T47D (cell line): ENCODE measurements around the gene MYBPC3.

Experiments used
- DNase-seq, 2 experiments: peaks; one replicate each; pipeline versions ENCODE4 v3.0.0 to v3.0.0-alpha.2; 2011 to 2012; ENCODE audit warnings: low read depth in 1 of 2, low spot score in 1 of 2
- JUND ChIP-seq: IDR thresholded peaks from 2 replicates; pipeline ENCODE4 v1.6.1; 2012; ENCODE audit warnings: low read depth
- in situ Hi-C: cut with HindIII; loops from 2 replicates; pipeline ENCODE4 v1.10.0; 2016; ENCODE audit warnings: low sequenced_read_pairs, low pct_unique_long_range_greater_than_20kb

Gene MYBPC3

DNA sequence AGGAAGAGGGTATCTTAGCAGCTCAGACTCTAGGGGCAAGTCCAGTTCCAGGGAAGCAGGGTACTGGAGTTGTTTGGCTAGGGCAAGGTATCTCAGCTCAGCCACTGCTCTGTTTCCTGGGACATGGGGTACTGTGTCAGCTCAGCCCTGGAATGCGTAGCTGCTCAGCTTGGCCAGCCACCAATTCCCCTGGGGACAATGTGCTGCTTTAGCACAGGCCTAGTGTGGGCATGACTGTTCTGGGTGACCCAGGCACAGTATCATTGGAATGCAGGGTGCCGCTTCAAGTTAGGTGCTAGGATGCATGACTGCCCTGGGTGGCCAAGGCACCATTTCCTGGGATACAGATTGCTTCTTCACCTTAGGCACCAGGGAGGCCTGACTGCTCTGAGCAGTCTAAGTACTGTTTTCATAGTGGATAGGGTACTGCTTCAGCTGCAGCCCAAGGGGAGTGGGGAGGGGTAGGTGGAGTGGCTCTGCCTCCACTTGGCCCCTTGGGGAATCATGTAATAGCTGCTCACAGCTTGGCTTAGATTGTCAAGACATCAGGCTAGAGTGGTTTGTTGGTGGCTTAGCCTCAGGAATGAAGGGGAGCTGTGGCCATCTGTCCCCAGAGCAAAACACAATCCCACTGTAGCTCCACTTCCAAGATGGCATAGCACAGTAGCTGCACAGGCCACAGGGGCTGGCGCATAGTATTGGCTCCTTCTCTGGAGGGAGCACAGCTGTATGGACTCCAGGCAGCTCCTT, 46.6 kb downstream of the MYBPC3 start:
- no peak for TF ChIP-seq JUND
- in situ Hi-C loops, result no loop called here

DNA sequence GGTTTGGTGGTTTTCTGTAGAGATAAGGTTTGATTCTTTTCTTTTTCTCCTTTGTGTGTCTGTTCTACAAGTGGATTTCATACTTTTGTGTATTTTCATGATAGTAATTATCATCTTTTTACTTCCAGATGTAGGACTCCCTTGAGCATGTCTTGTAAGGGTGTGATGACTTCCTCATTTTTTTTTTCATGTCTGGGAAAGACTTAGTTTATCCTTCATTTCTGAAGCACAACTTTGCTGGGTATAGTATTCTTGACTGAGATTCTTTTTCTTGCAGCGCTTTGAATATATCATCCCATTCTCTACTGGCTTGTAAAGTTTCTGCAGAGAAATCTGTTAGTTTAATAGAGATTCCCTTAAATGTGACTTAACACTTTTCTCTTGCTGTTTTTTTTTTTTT, 49.6 kb downstream of the MYBPC3 start:
- no peak for DNase-seq
- no peak for TF ChIP-seq JUND
- in situ Hi-C loops, result no loop called here

More for the DNA sequence above, 46.6 kb downstream of the MYBPC3 start:
- DNase-seq, result peak; percentile 65 to 83

DNA sequence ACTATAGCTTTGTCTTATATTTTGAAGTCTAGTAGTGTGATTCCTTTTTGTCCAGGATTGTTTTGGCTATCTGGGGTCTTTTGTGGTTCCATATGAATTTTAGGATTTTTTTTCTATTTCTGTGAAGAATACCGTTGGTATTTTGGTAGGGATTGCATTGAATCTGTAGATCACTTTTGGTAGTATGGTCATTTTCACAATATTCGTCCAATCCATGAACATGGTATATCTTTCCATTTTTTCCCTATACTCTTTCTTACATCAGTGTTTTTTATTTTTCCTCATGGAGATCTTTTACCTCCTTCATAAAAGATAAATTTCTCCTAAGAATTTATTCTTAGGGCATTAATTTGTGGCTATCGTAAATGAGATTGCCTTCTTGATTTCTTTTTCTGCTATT, 53.4 kb downstream of the MYBPC3 start:
- in situ Hi-C loops, result no loop called here
- DNase-seq, result no peak
- TF ChIP-seq JUND, result no peak

DNA sequence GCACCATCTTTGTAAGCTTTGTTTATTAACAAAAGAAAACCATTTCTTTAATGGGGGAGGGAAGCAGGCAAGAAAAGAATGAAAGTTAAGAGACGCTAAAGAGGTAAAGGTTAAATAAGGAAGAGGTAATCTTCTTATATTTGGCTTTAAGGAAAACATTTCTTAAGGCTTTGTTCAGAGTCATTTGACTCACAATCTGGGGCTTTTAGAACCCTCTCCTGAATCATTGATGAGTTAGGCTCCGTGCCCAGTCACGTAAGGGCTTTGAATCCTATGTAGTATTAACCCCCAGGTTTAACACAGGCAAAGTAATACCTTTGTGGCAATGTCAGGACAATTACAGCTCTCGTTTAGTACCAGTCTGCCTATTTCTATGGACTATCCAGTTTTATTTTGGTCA, 56.5 kb downstream of the MYBPC3 start:
- in situ Hi-C loops, result no loop called here
- DNase-seq, result no peak

DNA sequence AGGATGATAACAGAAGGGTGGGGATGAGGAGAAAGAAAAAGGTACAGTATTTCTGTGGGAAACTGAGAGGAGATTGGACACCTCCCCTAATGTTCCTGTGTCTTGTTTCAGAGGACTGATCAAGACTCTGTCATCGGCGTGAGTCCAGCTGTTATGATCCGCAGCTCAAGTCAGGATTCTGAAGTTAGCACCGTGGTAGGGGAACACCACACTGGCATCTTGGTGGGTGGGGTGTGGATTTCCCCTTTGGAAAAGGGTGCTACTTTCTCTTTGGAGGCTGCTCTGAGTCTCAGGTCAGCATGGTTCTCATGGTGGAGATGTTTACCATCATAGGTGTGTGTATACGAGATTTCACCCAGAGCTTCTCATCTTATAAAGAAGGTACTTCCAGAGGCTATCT, 57.1 kb downstream of the MYBPC3 start:
- in situ Hi-C loops, result no loop called here
- DNase-seq, result no peak
- TF ChIP-seq JUND, result no peak

More for the DNA sequence above, 56.5 kb downstream of the MYBPC3 start:
- TF ChIP-seq JUND, result no peak

DNA sequence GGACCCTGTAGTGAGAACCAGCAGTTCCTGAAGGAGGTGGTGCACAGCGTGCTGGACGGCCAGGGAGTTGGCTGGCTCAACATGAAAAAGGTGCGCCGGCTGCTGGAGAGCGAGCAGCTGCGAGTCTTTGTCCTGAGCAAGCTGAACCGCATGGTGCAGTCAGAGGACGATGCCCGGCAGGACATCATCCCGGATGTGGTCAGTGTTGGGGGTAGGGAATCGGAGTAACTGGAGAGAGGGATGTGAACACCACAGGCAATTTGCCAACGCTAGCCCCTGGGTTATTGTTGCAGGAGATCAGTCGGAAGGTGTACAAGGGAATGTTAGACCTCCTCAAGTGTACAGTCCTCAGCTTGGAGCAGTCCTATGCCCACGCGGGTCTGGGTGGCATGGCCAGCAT, 62.6 kb downstream of the MYBPC3 start:
- in situ Hi-C loops, result no loop called here
- no peak for DNase-seq
- no peak for TF ChIP-seq JUND

DNA sequence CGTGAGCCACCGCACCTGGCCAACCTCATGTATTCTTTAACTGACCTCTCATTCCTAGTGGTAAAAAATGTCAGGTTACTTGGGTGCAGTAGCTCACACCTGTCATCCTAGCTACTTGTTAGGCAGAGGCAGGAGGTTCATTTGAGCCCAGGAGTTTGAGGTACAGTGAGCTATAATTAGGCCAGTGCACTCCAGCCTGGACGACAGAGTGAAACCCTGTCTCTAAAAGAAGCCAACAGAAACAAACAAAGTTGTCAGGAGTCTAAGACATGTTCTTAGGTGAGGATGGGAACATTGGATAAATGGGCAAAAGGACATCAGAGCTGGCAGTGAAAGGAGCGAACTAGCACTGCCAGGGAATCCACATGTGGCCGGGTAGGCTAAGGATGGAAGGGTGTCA, 64.4 kb downstream of the MYBPC3 start:
- in situ Hi-C loops, result no loop called here
- no peak for DNase-seq
- no peak for TF ChIP-seq JUND

DNA sequence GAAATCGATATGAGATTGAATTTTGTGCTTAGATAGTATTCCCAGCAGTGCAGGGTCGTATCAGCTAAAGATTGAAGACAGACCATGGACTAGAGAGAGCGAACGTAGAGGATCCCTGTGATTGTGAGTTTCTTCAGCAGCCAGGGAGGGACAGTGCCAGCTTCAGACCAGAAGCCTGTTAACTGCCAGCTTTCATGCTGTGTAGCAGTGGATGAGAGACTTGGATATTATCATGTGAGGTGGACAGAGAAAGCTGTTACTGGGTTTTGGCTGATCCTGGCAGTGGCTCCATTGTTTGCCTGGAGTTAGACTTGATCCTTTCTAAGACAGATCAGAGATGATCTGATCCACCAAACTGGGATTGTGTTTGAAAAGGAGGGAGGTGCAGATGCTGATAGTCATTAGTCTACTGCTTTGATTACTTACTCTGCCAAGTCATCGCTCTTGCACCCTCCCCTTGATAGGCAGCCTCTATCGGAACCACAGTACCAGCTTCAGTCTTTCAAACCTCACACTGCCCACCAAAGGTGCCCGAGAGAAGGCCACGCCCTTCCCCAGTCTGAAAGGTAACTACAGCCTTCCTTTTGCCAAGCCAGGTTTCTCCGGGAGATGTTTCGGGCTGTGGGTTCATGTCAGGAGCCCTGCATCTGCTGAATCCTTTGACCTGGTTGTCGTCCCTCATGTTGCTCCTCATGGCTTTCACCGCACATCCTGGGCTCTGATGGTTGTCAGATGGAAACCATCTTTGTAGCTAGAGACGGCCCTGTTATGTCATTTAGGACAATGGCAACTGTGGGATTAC, 66.3 kb downstream of the MYBPC3 start:
- in situ Hi-C loops, result no loop called here
- no peak for TF ChIP-seq JUND
- DNase-seq, result no peak

DNA sequence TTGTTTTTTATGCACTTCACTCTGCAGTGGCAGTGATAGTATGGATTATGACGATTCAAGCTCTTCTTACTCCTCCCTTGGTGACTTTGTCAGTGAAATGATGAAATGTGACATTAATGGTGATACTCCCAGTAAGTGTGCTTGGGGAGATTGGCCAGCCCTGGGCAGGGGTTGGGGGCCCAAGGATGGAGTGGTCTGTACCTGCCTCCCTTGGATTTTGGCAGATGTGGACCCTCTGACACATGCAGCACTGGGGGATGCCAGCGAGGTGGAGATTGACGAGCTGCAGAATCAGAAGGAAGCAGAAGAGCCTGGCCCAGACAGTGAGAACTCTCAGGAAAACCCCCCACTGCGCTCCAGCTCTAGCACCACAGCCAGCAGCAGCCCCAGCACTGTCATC, 68.4 kb downstream of the MYBPC3 start:
- no peak for TF ChIP-seq JUND
- in situ Hi-C loops, result no loop called here

DNA sequence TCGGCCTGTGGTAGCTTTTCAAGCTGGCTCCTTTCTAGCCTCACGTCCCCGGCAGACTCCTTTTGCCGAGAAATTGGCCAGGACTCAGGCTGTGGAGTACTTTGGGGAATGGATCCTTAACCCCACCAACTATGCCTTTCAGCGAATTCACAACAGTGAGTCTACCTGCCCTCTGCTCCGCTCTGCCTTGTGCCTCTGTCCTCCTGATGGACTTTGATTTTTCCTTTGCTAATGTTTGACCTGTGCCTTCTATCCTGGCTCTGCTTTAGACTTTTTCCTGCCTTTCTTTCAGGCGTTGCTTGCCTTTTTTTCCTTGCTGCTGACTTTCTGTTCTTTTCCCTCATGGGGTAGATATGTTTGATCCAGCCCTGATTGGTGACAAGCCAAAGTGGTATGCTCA, 70.0 kb downstream of the MYBPC3 start:
- in situ Hi-C loops, result no loop called here
- DNase-seq, result no peak

More for the DNA sequence above, 68.4 kb downstream of the MYBPC3 start:
- no peak for DNase-seq

More for the DNA sequence above, 70.0 kb downstream of the MYBPC3 start:
- no peak for TF ChIP-seq JUND
